DLD1 (cell line): Measurements from ENCODE around the gene ZBTB26.
"Not testable (repeated sequence)": the region's sequence is repeated elsewhere in the genome, so short reads cannot be mapped to it uniquely, and the experiment has no call there.

Experiments
- in situ Hi-C: cut with HindIII; loops from 2 replicates; pipeline ENCODE4 v1.10.0; 2017; ENCODE audit warnings: low sequenced_read_pairs

ZBTB26 gene

GRCh38 chr9:122929796-122930354 is 1.4 kb downstream of the ZBTB26 start:
- in situ Hi-C loops, result no loop called here

DNA sequence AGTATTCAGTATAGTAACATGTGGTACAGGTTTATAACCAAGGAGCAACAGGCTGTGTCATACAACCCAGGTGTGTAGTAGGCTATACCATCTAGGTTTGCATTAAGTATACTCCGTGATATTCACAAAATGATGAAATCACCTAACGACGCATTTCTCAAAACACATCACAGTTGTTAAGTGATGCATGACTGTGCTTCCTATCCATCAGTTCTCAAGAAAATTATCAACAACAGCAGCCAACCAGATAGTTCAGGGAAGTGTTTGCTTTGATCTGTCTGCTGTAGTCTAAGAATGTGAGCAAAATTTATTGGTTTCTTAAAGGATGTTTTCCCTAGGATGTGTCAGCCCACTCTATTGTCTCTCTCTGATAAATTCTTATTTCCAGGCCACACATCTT is 7.4 kb downstream of the ZBTB26 start:
- in situ Hi-C loops, result no loop called here

DNA sequence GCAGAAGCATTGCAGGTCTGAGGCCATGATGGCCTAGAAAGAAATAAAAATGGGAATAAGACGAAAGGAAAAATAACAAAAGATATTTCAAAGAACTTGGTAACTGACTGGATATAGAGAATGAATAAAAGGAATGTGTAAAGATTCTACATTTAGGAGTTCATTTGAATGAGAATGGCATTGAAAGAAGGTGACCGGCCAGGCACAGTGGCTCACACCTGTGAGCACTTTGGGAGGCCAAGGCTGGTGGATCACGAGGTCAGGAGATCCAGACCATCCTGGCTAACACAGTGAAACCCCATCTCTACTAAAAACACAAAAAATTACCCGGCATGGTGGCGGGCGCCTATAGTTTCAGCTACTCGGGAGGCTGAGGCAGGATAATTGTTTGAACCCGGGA is 8.6 kb downstream of the ZBTB26 start:
- in situ Hi-C loops, result no loop called here

DNA sequence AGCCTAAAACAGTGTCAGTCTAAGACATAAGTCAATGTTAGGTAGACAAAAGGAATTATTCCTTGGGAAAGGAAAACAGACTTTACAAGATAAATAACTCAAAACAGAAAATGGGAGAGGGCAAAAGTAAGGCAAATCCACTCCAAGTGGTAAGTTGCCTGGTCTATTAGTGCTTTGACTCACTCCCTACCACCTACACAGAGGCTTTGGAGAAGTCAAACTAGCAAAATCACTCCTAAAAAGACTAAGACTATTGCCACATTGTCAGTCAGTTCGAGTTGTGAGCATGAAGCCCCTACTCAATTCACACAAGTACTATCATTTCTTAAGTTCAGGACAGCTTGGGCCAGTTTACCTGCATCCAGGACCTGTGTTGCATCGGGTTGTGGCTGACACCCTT is 13.0 kb downstream of the ZBTB26 start:
- in situ Hi-C loops, result no loop called here

DNA sequence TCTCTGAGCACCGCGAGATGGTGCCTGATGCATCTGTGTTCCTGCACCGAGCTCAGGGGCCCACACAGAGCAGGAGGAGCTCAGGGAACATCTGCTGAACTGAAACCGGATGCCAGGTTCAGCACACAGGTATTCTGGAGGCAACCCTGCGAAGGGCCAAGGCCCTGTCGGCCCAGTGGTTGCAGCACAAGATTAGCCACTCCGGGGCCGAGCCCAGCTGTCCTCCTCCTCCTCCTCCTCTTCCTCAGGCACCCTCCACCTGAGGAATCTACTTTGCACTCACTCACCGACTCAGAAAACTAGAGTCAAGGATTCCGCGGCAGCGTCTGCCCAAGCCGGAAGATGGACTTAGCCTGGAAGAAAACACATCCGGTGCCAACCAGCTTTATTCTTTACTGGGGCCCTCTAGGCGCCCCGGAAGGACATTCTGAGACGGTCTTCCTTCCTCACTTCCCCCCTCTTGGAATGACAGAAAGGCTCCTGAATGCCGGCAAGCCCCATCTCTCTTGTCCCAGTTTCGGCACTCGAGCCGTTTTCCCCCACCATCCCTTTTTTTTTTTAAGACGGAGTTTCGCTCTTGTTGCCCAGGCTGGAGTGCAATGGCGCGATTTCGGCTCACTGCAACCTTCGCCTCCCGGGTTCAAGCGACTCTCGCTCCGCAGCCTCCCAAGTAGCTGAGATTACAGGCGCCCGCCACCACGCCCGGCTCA is 18.2 kb downstream of the ZBTB26 start, which contains the start of gene ZBTB6:
Gene ZBTB6, minus strand, starts transcription at position 360 of the 710 bp plus-strand sequence. CDS start 1,251 bp downstream, outside the sequence.
- in situ Hi-C loops, result no loop called here

GRCh38 chr9:122912671-122912963 is 18.7 kb downstream of the ZBTB26 start:
- in situ Hi-C loops, result no loop called here

DNA sequence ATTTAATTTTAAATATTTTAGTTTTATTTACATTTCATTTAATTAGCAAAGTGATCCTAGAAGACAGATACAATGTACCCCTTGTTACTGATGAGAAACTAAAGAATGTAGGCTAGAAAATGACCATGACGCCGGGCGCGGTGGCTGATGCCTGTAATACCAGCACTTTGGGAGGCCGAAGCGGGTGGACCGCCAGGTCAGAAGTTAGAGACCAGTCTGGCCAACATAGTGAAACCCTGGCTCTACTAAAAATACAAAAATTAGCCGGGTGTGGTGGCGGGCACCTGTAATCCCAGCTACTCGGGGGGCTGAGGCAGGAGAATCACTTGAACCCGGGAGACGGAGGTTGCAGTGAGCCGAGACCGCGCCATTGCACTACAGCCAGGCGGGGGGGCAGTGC is 25.2 kb downstream of the ZBTB26 start:
- in situ Hi-C loops, result not testable (repeated sequence)

- in situ Hi-C loops, result no loop called here
Observed at GRCh38 chr9:122904823-122905710, 26.2 kb downstream of the ZBTB26 start, which contains the start of gene RC3H2. Gene RC3H2, minus strand, starts transcription at chr9:122905359. Its CDS starts 7,850 bp downstream, at chr9:122897509.

- in situ Hi-C loops, result no loop called here
Observed at GRCh38 chr9:122904466-122904822, 26.9 kb downstream of the ZBTB26 start.

DNA sequence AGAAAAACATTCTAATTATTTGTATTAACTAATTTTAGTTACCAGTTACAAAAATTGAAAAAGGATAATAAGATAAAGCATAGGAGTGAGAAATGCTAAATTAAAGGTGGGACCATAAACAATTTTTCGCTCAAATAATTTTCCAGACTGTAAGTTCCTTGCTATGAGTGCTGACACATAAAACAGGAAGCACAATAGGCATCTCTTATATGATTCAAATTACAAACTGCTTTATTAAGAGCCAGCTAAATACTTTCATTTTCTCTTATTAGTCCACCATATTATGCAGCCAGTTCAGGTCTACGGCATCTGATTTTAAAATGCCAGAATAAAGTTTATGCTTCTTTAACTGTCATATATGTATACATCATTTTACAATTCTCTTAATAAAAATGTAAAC is 30.5 kb downstream of the ZBTB26 start:
- in situ Hi-C loops, result no loop called here

DNA sequence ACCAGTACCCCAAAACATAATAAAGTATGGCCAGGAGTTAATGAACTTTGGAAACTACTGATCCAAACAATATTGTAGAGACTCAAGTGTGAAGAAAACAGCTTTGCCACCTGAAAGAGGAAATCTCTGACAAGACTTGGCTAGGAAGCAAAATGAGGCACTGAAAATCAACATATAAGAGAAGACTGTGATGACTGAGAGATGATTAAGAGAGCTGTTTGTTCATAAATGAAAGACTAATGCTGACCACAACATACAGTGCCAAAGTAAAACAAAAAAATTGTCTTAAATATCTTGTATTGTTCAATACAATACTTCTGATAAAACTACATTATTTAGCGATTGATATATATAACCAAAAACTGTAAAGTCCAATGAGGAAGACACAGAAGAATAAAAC is 33.3 kb downstream of the ZBTB26 start:
- in situ Hi-C loops, result no loop called here

DNA sequence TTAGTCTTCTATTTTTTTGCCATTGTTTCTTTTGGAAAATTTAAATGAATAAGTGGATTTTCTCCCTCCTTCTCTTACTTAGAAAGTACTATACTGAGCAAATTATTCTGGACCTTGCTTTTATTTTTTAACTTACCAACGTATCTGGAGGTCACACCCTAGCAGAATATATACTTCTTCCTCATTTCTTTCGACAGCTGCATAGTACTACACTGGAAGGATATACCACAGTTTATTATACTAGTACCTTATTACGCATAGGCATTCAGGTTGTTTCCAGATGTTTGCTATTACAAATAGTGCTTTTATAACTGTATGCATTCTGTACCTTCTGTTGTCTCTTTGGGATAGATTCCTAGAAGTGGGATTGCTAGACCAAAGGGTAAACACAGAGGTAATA is 42.8 kb downstream of the ZBTB26 start:
- in situ Hi-C loops, result no loop called here

DNA sequence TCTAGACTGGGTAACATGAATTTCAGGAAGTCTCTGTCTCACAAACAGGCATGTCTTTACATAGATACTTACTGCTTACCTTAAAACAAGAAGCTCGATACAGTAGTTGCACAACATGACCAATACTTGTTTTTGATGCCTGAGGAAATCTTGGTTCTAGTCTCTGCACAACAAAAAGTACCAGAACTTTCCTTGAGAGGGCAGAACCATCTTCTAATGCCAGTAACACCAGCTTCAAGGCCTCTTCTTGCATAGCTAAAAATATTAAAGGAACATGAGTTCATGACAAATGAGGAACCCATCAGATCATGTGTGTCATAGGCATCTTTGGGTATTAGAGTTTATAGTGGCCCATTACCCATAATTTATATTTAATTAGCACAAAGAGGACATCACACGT is 48.2 kb downstream of the ZBTB26 start:
- in situ Hi-C loops, result no loop called here

DNA sequence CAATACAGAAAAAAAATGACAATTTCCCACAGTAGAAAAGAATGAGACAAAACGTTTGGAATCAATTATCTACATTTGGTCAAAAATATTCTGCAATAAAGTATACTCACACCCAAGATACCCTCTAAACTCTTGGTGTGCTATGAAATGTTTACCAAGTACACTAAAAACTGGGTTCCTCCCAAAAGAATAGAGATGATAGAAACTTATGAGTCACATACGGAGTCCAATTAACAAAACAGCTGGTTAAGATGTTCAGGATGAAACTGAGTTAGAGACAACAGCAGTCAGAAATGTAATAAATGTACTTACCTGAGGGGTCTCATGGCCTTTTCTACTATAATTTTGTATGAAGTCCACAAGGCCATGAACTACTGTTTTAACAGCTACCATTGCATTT is 51.9 kb downstream of the ZBTB26 start:
- in situ Hi-C loops, result no loop called here

GRCh38 chr9:122875523-122875922 is 55.8 kb downstream of the ZBTB26 start:
- in situ Hi-C loops, result no loop called here

DNA sequence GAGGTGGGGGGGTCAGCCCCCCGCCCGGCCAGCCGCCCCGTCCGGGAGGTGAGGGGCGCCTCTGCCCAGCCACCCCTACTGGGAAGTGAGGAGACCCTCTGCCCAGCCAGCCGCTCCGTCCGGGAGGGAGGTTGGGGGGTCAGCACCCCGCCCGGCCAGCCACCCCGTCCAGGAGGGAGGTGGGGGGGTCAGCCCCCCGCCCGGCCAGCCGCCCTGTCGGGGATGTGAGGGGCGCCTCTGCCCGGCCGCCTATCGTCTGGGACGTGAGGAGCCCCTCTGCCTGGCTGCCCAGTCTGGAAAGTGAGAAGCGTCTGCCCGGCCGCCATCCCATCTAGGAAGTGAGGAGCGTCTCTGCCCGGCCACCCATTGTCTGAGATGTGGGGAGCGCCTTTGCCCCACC is 64.0 kb downstream of the ZBTB26 start:
- in situ Hi-C loops, result not testable (repeated sequence)

DNA sequence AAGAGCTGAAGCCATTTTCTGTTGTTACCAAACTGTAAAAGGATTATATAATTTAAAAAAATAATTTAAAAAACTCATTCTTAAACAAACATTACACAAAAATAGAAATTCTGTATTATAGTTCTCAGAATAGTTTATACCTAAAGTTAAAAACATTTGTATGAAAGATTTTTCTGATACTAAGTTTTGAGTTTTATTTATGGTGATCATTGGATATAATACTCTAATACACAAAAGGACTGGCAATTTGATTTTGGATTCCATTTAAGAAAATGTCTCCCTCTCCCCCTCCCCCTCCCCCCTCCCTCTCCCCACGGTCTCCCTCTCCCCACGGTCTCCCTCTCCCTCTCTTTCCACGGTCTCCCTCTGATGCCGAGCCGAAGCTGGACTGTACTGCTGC is 65.2 kb downstream of the ZBTB26 start:
- in situ Hi-C loops, result no loop called here
